ENCODE data around the gene KBTBD2. TPM values are rescaled to one million over a fixed set of nuclear protein-coding genes. Genes with fewer than 3 reads are reported as not detected.
A peak's percentile ranks its signal among the peaks of the same experiment; 100 is the strongest.
"Not testable (repeated sequence)": the region's sequence is repeated elsewhere in the genome, so short reads cannot be mapped to it uniquely, and the experiment has no call there.

KBTBD2 gene
- total RNA-seq, 1 experiment from 2014 or later: 16.3 TPM

DNA sequence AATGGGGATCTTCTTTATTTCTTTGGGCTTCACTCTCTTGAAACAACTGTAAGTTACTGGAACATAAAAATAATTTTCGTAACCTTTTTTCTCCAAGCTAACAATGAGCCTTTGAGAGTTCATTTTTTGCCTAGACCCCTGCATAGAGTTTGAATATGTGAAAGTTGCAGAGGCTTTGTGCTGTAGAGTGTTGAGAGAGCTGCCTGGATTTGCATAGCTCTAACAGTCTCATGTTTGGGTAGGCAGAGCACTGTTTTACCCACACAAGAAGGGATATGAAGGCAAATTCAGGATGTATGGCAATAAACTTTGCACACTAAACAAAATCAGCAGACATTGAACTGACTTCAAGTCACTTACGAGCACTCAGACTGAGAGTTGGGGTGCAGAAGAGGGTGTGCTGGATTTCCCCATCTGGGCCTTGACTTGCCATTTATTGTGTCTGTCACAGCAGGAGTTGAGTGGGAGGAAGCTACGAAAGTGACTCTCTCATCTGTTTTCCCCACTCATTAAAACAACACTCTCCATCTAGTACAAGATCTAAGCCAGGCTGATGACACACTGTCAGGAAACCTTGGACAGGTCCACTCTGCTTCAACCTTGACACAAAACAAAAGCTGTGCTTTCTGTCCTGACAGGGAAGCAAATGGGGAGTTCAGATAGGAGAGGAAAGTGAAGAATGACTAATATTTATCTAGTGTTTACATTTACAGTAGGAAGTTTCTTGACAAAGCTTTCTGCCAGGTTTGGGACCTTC lies 62.4 kb downstream of the KBTBD2 start:
- ATAC-seq (peak; percentile 98), DNase-seq (peak; percentile 17)
- H3K27me3 ChIP-seq (ENCODE audit: low read length); H3K9me2 ChIP-seq (replicated peaks; ENCODE audit: low read length); POLR2A ChIA-PET (ENCODE audit: unreplicated experiment); H3K36me3 ChIP-seq (ENCODE audit: low read depth, low read length); CTCF ChIA-PET; BruUV-seq (replicated peaks); H3K4me2 ChIP-seq (ENCODE audit: low read length); H3K27ac ChIP-seq (ENCODE audit: low read length); H2AFZ ChIP-seq (ENCODE audit: low read length); H4K20me1 ChIP-seq (ENCODE audit: low read length); H3K9ac ChIP-seq (ENCODE audit: low read length); intact Hi-C loops (cut with micrococcal nuclease); H3K9me3 ChIP-seq (ENCODE audit: low read length); H3F3A ChIP-seq (ENCODE audit: low read length, unreplicated experiment); H3K4me3 ChIP-seq (ENCODE audit: low read length); H3K4me1 ChIP-seq (ENCODE audit: insufficient read depth, low read length); H3K79me2 ChIP-seq (ENCODE audit: low read length): not testable (repeated sequence)

Other genes with a start within 250 kb of the KBTBD2 start
- gene FKBP9, start 65.7 kb upstream of the KBTBD2 start, total RNA-seq (2014; rRNA removed): 62.3 and 63.4 TPM in 2 replicates
- gene NT5C3A, start 171.0 kb upstream of the KBTBD2 start, total RNA-seq (2014; rRNA removed): 34.3 and 35.0 TPM in 2 replicates
- gene RP9, start 217.6 kb upstream of the KBTBD2 start, total RNA-seq (2014; rRNA removed): 24.6 and 33.9 TPM in 2 replicates
- 5.7 and 13.0 TPM in 2 replicates for gene BBS9, start 237.8 kb upstream of the KBTBD2 start, total RNA-seq (2014; rRNA removed)